ENCODE data around the gene P3H2.

DNA sequence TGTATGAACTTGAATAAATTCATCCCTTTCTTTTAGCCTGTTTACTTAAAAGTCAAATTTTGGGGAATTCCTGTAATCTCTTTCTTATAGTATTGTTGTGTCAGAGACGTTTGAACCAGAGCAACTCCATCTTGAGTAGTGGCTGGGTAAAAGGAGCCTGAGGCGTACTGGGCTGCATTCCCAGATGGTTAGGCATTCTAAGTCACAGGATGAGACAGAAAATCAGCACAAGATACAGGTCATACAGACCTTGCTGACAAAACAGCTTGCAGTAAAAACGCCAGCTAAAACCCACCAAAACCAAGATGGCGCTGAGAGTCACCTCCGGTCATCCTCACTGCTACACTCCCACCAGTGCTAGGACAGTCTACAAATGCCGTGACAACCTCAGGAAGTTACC is 94.5 kb downstream of the P3H2 start:
- TF ChIP-seq, protein P1, sequence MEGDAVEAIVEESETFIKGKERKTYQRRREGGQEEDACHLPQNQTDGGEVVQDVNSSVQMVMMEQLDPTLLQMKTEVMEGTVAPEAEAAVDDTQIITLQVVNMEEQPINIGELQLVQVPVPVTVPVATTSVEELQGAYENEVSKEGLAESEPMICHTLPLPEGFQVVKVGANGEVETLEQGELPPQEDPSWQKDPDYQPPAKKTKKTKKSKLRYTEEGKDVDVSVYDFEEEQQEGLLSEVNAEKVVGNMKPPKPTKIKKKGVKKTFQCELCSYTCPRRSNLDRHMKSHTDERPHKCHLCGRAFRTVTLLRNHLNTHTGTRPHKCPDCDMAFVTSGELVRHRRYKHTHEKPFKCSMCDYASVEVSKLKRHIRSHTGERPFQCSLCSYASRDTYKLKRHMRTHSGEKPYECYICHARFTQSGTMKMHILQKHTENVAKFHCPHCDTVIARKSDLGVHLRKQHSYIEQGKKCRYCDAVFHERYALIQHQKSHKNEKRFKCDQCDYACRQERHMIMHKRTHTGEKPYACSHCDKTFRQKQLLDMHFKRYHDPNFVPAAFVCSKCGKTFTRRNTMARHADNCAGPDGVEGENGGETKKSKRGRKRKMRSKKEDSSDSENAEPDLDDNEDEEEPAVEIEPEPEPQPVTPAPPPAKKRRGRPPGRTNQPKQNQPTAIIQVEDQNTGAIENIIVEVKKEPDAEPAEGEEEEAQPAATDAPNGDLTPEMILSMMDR (conservative IDR thresholded peaks at IDR 0.05; ENCODE audit: low read depth, low read length) = no peak
- TF ChIP-seq EZH2 (IDR thresholded peaks at IDR 0.05; ENCODE audit: borderline replicate concordance, low read depth, low read length, poor library complexity, severe bottlenecking) = no peak

Measured in A673 (cell line).